ENCODE data around the gene CRTC3. TPM values are rescaled to one million over a fixed set of nuclear protein-coding genes. Genes with fewer than 3 reads are reported as not detected.

The CRTC3 gene
- total RNA-seq, 2 experiments from 2014 or later: 5.6 to 14.7 TPM

- no TSS peak for BruUV-seq (replicated peaks)
- Histone ChIP-seq H2AFZ (ENCODE audit: low read length) (no peak overlapping the region), H3K4me3 (ENCODE audit: low read depth, low read length, poor library complexity, severe bottlenecking) (no peak overlapping the region), H3K4me1 (ENCODE audit: insufficient read depth, low read length, poor library complexity, severe bottlenecking) (no peaks in the 10 kb centered on the region), H4K20me1 (ENCODE audit: insufficient read depth, low read length) (no peaks in the 10 kb centered on the region), H3K9me2 (ENCODE audit: insufficient read depth, low read length) (no peaks in the 10 kb centered on the region), H3K27ac (ENCODE audit: low read depth, low read length, poor library complexity, severe bottlenecking) (no peak overlapping the region), H3K36me3 (ENCODE audit: insufficient read depth, low read length) (no peaks in the 10 kb centered on the region), H3K9me3 (ENCODE audit: low read length) (no peaks in the 10 kb centered on the region), H3K4me2 (ENCODE audit: low read length) (no peak overlapping the region), H3K79me2 (ENCODE audit: insufficient read depth, low read depth, low read length) (no peaks in the 10 kb centered on the region)
- ChIA-PET CTCF (ENCODE audit: unreplicated experiment) (interaction anchor here (0.6 kb wide), 1 partner anchor 144 kb away, joined by 4 read pairs; no protein-coding TSS in a partner anchor), POLR2A (no interaction called here)
- DNase-seq (ENCODE audit: low spot score): no peak
- intact Hi-C loops (cut with micrococcal nuclease; ENCODE audit: unreplicated experiment): no loop called here
- TF ChIP-seq, protein P1, sequence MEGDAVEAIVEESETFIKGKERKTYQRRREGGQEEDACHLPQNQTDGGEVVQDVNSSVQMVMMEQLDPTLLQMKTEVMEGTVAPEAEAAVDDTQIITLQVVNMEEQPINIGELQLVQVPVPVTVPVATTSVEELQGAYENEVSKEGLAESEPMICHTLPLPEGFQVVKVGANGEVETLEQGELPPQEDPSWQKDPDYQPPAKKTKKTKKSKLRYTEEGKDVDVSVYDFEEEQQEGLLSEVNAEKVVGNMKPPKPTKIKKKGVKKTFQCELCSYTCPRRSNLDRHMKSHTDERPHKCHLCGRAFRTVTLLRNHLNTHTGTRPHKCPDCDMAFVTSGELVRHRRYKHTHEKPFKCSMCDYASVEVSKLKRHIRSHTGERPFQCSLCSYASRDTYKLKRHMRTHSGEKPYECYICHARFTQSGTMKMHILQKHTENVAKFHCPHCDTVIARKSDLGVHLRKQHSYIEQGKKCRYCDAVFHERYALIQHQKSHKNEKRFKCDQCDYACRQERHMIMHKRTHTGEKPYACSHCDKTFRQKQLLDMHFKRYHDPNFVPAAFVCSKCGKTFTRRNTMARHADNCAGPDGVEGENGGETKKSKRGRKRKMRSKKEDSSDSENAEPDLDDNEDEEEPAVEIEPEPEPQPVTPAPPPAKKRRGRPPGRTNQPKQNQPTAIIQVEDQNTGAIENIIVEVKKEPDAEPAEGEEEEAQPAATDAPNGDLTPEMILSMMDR (conservative IDR thresholded peaks at IDR 0.05; ENCODE audit: low read length): no peak
- no peak for TF ChIP-seq EZH2phosphoT487 (IDR thresholded peaks at IDR 0.05; ENCODE audit: borderline replicate concordance, low read depth, low read length)
Observed at GRCh38 chr15:90680371-90680935, 150.7 kb downstream of the CRTC3 start.

DNA sequence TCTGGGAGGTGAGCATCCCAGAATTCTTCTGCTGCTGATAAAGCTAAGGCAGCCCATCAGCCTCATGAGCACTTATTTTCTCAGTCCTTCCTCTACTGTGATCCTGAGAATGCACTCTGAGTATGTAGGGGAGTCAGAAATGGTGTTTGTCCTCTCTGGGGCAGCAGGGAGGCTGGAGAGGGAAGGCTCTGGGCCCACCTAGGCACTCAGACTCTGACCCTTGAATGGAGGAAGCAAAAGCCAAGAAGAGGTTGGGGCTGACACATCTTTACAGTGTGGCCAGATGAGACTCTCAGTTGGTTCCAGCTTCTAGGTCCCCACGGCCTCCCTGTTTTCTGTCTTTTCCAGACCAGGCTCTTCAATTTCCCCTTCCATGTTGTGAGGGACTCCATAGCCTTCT is 151.3 kb downstream of the CRTC3 start:
- BruUV-seq (replicated peaks): no TSS peak
- H3K9me2 ChIP-seq (ENCODE audit: insufficient read depth, low read length): no peaks in the 10 kb centered on the region
- ChIA-PET CTCF (ENCODE audit: unreplicated experiment) (interaction anchor here (0.6 kb wide), 1 partner anchor 145 kb away, joined by 4 read pairs; no protein-coding TSS in a partner anchor), POLR2A (no interaction called here)
- H3K4me2 ChIP-seq (ENCODE audit: low read length): no peak overlapping the region
- H3K4me3 ChIP-seq (ENCODE audit: low read depth, low read length, poor library complexity, severe bottlenecking): no peak overlapping the region
- no peaks in the 10 kb centered on the region for H4K20me1 ChIP-seq (ENCODE audit: insufficient read depth, low read length)
- TF ChIP-seq, protein P1 (conservative IDR thresholded peaks at IDR 0.05; ENCODE audit: low read length): no peak
- TF ChIP-seq EZH2phosphoT487 (IDR thresholded peaks at IDR 0.05; ENCODE audit: borderline replicate concordance, low read depth, low read length): no peak
- H3K9me3 ChIP-seq (ENCODE audit: low read length): no peaks in the 10 kb centered on the region
- no peak for DNase-seq (ENCODE audit: low spot score)
- H3K4me1 ChIP-seq (ENCODE audit: insufficient read depth, low read length, poor library complexity, severe bottlenecking): peaks cover 1% of the 10 kb centered on the region
- intact Hi-C loops (cut with micrococcal nuclease; ENCODE audit: unreplicated experiment): no loop called here
- no peaks in the 10 kb centered on the region for H3K36me3 ChIP-seq (ENCODE audit: insufficient read depth, low read length)
- H2AFZ ChIP-seq (ENCODE audit: low read length): no peak overlapping the region
- H3K27ac ChIP-seq (ENCODE audit: low read depth, low read length, poor library complexity, severe bottlenecking): no peak overlapping the region
- H3K79me2 ChIP-seq (ENCODE audit: insufficient read depth, low read depth, low read length): no peaks in the 10 kb centered on the region

DNA sequence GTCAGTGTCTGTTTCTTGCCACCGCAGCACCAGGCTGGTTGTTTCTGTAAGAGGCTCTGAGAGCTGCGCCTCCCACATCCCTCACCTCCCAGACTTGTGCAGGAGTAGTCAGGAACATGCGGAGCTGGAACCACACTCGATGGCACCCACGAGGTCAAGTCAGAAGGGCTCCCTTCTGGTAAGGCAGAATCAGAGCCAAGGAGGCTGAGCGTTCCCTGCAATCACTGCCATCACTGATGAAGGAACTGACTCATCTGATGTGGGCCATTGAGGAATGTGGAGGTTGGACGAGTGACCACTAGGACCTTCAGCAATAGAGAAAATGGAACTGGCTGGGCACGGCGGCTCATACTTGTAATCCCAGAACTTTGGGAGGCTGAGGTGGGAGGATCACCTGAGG is 151.8 kb downstream of the CRTC3 start:
- Histone ChIP-seq H2AFZ (ENCODE audit: low read length) (no peak overlapping the region), H3K4me1 (ENCODE audit: insufficient read depth, low read length, poor library complexity, severe bottlenecking) (peaks cover 5% of the 10 kb centered on the region), H3K27ac (ENCODE audit: low read depth, low read length, poor library complexity, severe bottlenecking) (no peak overlapping the region), H3K36me3 (ENCODE audit: insufficient read depth, low read length) (no peaks in the 10 kb centered on the region), H4K20me1 (ENCODE audit: insufficient read depth, low read length) (no peaks in the 10 kb centered on the region), H3K9me2 (ENCODE audit: insufficient read depth, low read length) (no peaks in the 10 kb centered on the region), H3K4me3 (ENCODE audit: low read depth, low read length, poor library complexity, severe bottlenecking) (no peak overlapping the region), H3K79me2 (ENCODE audit: insufficient read depth, low read depth, low read length) (no peaks in the 10 kb centered on the region), H3K4me2 (ENCODE audit: low read length) (no peak overlapping the region), H3K9me3 (ENCODE audit: low read length) (no peaks in the 10 kb centered on the region)
- ChIA-PET POLR2A (no interaction called here), CTCF (ENCODE audit: unreplicated experiment) (no interaction called here)
- no peak for TF ChIP-seq EZH2phosphoT487 (IDR thresholded peaks at IDR 0.05; ENCODE audit: borderline replicate concordance, low read depth, low read length)
- TF ChIP-seq, protein P1 (conservative IDR thresholded peaks at IDR 0.05; ENCODE audit: low read length): no peak
- DNase-seq (ENCODE audit: low spot score): no peak
- no TSS peak for BruUV-seq (replicated peaks)
- intact Hi-C loops (cut with micrococcal nuclease; ENCODE audit: unreplicated experiment): no loop called here

Data from OCI-LY7 (cell line).